ENCODE data around the gene OTOP3.
"Not testable (repeated sequence)": the region's sequence is repeated elsewhere in the genome, so short reads cannot be mapped to it uniquely, and the experiment has no call there.

OTOP3 gene

GRCh38 chr17:74961657-74962350, 26.1 kb downstream of the OTOP3 start:
- peak; percentile 96 for DNase-seq (ENCODE audit: low spot score)

DNA sequence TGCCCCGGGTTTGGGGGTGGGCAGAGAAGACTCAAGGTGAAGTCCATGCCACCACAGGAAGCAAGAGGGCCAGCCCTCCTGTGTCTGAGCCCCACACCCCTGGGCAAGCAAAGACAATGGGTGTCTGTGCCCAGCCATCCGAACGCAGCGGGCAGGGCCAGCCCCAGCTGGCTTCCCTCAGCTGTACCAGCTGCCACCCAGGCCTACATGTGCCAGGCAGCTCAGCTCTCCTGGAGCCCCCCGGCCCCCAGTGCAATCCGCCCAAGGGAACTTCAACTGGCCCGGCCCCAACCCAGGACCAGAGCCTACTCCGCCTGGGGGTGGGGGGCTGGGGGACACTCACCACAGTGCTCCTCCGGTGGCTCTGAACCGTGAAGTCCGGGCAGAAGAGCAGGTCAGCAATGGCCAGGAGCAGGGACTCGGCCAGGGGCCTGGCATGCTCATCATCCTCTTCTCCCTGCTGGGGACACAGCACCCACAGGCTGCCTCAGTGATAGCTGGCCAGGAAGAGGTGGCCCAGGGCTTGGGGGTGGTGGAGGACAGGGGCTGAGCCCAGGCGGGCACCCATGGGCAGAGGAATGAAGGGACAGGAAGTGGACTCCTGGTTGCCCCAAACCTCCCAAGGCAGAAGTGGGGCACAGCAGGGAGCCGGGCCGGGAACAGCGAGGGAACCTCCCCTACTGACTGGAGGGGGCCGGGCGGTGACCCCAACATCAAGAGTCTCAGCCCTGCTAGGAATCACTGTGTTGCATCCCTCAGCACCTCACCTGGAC, 27.1 kb downstream of the OTOP3 start:
- DNase-seq (ENCODE audit: low spot score) = no peak

DNA sequence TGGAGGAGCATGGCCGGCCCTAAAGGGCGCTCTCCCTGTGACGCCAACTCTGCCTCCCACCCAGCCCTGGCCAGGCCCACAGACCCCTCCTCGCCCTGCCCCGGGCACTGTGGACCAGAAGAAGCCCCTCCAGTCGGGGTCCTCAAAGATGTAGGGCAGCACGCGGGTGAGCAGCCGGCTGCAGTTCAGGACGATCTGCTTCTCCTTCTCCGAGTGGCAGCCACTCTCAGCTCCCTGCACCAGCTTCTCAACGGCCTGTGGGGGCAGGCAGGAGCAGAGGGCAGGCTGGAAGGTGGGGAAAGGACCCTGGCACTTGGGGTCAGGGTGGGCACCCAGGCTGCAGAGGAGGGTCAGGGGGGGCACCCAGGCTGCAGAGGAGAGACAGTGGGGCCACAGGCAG, 28.0 kb downstream of the OTOP3 start:
- no peak for DNase-seq (ENCODE audit: low spot score)

GRCh38 chr17:74964246-74964761, 28.6 kb downstream of the OTOP3 start:
- no peak for DNase-seq (ENCODE audit: low spot score)

DNA sequence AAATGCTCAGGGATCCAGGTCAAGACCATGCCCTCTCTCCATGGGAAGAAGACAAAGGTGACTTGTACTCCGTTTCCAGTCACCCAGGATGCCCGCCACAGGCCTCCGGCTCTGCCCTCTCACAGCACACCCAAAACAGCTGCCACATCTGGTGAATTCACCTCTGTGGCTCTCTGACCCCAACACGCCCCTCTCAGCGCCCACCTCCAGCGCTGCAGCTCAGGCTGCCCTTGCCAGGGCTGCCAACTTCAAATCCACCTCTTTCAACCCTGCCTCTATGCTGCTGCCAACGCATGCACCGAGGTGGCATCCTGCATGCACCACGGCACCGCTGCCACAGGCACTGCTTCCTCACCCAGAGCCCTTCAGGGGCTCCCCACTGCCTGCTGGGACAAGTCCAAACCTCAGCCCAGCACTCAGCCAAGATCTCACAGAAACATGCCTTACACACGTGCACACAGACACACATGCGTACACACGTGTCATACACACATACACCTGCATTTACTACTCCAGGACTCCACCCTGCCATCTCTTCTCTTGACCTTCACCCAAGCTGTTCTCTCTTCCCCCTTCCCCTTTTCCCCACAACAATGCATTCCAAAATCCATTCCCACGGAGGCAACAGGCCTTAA, 29.4 kb downstream of the OTOP3 start:
- no peak for DNase-seq (ENCODE audit: low spot score)

DNA sequence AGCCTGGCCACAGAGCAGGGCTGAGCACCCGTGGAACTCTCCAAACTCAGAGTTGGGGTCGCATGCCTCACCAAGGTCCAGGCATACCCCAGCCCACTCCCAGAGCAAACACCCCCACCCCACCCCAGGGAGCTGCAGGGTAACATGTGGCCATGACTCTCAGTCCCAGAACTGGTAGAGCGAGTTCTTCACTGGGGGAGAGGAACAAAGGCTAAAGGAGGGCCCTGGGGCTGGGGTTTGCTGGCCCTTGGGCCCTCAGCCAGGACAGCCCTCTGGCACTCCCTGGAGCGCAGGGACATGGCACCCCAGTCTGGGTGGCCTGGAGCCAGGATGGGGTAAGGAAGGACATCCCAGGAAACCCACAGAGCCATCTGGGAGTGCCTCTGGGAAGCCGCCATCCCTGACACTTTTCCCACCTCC, 32.7 kb downstream of the OTOP3 start:
- DNase-seq (ENCODE audit: low spot score) = no peak

DNA sequence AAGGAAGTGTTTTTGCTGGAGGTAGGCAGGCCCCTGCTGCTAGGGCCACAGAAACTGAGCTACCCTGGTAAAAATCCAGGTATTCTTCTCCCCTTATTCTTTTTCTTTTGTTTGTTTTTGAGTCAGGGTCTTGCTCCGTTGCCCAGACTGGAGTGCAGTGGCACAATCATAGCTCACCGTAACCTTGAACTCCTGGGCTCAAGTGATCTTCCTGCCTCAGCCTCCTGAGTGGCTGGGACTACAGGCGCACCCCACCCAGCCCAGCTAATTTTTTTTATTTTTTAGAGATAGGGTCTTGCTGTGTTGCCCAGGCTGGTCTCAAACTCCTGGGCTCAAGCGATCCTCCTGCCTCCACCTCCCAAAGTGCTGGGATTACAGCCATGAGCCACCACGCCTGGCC, 33.8 kb downstream of the OTOP3 start:
- DNase-seq (ENCODE audit: low spot score) = not testable (repeated sequence)

DNA sequence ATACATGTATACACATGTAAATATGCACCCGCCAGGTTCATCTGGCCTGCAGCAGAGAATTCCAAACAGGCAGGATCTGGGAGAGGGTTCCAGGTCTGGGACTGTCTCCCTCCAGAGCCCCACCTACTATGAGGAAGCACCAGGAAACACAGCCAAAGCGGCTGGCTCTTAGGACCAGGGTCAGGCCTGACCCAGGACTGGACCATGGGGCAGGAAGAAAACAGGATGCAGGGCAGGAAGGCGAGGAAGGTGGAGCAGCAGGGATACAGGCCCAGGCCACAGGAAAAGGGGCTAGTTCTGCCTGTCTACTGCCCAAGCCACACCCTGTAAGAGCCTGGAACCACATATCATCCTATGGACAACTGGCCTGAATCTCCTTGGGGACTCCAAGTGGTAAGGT, 34.7 kb downstream of the OTOP3 start:
- no peak for DNase-seq (ENCODE audit: low spot score)

DNA sequence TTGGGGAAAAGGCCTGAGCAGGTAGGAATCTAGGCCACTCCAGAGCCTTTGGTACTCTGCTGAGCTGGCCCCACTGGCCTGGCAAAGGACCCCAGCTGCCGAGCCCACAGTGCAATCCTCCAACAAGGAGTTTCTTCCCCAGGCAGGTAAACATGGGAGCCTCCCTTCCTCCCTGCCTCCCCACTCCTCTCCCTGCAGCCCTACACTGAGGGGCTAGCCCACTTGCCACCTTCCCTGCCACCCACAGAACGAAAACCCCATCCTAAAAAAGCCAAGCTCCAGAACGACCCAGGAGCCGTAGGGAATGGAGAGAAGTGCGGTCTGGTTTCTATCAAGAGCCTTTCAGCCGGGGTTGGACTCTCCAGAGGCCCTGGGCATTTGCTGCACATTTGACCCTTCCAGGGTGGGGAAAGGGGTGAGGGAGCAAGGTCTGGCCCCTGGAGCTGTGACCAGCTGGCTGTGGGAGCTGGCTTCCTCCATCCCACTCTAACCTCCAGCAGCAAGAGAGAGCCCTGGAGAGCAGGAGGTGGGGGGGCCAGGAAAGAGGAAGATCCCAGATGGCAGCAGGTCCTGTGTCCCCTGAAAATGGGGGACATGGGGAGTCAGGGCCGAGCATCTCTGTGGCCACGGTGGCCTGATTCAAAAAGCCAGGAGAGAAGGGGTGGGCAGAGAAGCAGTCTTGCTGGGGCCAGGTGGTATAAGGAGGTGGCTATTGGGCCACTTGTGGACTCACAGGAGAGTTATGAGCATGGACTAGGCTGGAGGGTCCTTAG, 35.6 kb downstream of the OTOP3 start:
- DNase-seq (ENCODE audit: low spot score) = no peak

GRCh38 chr17:74971842-74972106, 36.1 kb downstream of the OTOP3 start:
- DNase-seq (ENCODE audit: low spot score) = no peak

- peak; percentile 68 for DNase-seq (ENCODE audit: low spot score)
These were observed 36.6 kb downstream of the OTOP3 start, which contains the start of gene HID1 for GRCh38 chr17:74972107-74972972. HID1 (minus strand) TSS chr17:74972759; CDS start chr17:74972656, 103 bp downstream.

GRCh38 chr17:74972973-74973328, 37.3 kb downstream of the OTOP3 start:
- no peak for DNase-seq (ENCODE audit: low spot score)

DNA sequence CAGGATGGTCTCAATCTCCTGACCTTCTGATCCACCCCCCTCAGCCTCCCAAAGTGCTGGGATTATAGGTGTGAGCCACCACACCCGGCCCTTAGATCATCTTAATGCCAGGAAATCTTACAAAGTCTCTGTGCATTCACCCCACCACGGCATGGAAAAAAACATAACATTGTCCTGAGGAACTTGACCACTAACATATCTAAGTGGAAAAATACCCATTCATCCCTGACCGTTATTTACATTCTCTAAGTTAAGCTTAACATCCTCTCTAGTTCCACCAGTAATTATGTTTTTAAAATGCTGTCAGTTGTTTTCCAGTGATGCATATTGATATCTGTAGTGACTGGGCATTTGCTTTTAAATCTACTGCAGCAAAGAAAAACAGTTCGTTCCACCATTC, 40.2 kb downstream of the OTOP3 start:
- DNase-seq (ENCODE audit: low spot score) = no peak

GRCh38 chr17:74977802-74978201, 42.1 kb downstream of the OTOP3 start:
- DNase-seq (ENCODE audit: low spot score) = no peak

GRCh38 chr17:74978240-74978639, 42.5 kb downstream of the OTOP3 start:
- no peak for DNase-seq (ENCODE audit: low spot score)

DNA sequence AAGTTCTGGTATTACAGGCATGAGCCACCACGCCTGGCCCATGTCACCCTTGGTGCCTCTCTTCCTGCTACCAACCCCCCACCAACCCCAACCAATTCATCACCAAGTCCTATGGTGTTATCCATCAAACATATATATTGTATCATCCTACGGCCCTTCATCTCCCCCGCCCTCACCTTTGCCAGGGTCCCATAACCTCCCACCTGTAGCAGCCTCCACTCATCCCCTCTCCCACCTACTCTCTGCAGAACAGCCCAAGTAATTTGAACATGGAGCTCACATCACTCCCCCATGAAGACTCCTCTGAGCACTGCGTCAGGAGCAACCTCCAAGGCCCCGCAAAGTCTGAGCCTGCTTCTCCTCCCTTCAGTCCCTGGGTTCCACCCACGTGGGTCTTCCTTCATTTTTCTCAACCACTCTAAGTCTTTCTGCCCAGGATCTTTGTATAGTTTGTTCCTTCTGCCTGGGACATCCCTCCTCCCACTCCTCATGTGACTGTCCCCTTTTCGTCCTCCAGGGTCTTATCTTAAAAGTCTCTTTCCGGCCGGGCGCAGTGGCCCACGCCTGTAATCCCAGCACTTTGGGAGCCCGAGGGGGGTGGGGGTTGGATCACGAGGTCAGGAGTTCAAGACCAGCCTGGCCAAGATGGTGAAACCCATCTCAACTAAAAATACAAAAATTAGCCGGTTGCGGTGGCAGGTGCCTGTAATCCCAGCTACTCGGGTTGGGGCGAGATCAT, 43.9 kb downstream of the OTOP3 start:
- DNase-seq (ENCODE audit: low spot score) = no peak

DNA sequence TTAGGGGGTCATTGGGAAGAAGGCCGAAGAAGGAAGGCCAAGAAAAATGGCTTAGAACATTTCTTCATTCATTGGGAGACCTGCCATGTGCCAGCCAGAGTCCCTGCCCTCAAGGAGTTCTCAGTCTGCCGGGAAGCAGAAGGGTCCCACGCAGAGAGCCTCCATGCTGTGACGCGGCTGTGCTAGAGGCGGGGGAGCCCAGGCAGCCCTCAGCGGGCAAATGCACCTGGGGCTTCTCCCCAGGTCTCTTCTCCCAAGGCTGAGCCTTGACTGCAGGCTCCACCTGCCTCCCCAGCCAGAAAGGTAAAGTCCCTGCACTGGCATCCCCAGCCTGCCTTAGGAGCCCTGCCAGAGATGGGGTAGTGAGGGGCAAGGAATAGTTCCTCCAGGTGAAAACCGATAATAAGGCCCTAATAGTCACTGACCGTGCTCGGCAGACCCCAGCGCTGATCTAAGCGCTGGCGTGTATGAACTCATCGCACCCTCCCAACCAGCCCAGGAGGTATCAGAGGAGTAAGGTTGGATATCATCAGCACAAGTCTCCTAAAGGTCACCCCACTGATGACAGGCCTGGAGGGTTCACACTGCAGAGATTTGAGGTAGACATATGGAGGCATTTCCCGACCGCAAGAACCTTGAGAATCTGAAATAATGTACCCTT, 45.8 kb downstream of the OTOP3 start:
- DNase-seq (ENCODE audit: low spot score) = no peak

DNA sequence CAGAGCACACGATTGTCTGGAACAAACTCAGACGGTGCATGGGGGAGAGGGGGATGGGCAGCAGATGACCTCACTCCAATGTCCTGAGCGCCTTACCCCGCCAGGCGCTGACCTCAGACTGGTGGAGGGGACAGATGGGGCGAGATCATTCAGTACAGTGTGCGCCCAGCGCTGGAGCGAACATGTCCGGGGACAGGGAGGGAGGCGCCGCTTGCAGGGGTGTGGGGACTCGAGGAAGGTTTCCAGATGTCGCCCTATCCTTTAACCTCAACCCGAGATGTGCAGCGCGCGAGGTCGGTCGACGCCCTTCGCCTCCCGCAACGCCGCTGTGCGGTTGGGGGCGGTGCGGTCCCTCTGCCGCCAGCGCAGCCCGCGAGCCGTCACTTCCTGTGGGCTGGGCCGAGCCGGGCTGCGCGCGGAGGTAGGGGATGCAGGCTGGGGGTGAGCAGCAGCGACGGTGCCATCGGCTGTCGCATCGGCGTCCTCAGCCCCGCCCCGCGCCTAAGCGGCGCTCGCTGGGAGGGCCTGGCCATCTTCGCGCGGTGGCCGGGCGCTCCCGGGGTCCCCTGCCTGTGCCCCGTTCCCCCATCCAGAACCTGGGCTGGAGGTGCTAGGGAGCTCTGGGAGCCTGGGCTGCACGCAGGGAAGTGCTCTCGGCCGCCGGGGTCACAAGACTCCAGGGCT, 46.4 kb downstream of the OTOP3 start:
- peak; percentile 82 for DNase-seq (ENCODE audit: low spot score)

GRCh38 chr17:74982663-74983313, 47.1 kb downstream of the OTOP3 start:
- DNase-seq (ENCODE audit: low spot score) = peak; percentile 74
